ENCODE measurements around the gene SLC39A8.

GRCh38 chr4:102350634-102351033, 5.4 kb upstream of the SLC39A8 start:
- TF ChIP-seq ZNF580 (tag by site-specific recombination; IDR thresholded peaks at IDR 0.05) = no peak
- TF ChIP-seq ZNF776 (tag by site-specific recombination; IDR thresholded peaks at IDR 0.05; ENCODE audit: borderline replicate concordance) = no peak
- no peak for TF ChIP-seq CTCF (tag by site-specific recombination; IDR thresholded peaks at IDR 0.05)
